ENCODE data around the gene LHX5. TPM values are rescaled to one million over a fixed set of nuclear protein-coding genes. Genes with fewer than 3 reads are reported as not detected.

LHX5 gene
- total RNA-seq, 4 donors from 2014 or later, result not detected

DNA sequence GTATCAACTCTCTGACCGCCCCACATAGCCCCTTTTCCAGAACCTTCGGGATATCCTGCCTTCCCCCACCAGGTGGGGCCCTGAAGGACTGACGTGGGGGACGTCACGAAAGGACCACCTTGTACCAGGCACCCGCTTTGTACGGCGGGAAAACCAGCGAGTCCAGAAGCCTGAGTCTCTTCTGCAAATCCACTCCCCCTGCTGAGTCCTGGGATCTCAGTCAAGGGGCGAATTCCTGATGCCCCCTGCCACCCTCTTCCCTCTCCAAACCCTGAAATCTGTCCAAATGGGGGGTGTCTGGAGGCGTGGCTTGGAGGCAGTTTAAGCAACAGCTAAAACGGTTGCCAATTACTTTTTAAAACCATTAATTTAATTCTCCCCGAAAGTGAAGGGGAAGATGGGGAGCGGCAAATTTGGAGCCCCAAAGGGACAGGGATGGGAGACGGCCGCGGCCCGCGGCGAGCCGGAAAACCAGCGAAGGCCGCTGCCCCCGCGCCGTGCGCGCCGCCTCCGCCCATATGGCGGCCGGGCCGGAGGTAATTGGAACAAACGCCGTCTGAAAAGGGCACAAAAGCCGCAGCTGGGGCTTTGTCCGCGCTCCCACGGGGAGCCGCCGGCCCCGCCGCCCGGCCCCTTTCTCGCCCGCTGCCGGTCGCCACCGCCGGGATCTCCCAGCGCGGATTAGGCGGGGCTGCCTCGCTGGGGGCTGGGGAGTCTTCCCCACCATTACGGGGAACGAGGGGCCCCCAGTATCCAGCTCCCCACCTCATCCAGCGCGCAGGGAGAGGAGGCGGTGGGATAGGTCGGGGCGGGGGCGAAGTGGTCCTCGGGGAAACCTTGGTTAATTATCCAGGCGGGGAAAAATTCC, 6.6 kb downstream of the LHX5 start:
- 1 to 2% methylated on average over 54 to 56 of the region's 64 CpGs for WGBS, 2 donors
- DNase-seq (ENCODE audit: low spot score in 2 of 2), result no peak
- TF ChIP-seq POLR2A (IDR thresholded peaks at IDR 0.05), result no peak
- intact Hi-C loops (cut with DNase I; ENCODE audit: low total_unique reads), result loop anchor here (10.0 kb wide), 1 partner anchor 450 kb away; no protein-coding TSS in a partner anchor
- no peak overlapping the region for H3K4me3 ChIP-seq (ENCODE audit: low read depth, poor library complexity, severe bottlenecking)

DNA sequence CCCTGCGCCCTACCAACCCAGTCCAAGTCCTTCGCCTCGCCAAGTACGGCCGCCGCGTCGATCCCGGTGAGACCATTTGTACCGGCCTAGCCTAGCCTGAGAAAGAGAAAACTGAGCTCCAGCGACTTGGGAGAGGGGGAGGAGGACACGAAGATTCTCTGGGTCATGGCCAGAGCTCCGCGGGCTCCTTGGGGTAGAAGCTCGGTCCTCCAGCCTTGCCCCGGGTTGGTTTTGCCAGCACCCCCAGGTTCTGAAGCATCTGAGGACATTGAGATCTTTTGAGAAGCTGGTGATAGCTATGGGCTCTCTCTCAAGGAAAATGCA, 7.3 kb downstream of the LHX5 start:
- intact Hi-C loops (cut with DNase I; ENCODE audit: low total_unique reads), result loop anchor here (10.0 kb wide), 1 partner anchor 450 kb away; no protein-coding TSS in a partner anchor
- TF ChIP-seq POLR2A (IDR thresholded peaks at IDR 0.05), result no peak
- TF ChIP-seq, protein P1, sequence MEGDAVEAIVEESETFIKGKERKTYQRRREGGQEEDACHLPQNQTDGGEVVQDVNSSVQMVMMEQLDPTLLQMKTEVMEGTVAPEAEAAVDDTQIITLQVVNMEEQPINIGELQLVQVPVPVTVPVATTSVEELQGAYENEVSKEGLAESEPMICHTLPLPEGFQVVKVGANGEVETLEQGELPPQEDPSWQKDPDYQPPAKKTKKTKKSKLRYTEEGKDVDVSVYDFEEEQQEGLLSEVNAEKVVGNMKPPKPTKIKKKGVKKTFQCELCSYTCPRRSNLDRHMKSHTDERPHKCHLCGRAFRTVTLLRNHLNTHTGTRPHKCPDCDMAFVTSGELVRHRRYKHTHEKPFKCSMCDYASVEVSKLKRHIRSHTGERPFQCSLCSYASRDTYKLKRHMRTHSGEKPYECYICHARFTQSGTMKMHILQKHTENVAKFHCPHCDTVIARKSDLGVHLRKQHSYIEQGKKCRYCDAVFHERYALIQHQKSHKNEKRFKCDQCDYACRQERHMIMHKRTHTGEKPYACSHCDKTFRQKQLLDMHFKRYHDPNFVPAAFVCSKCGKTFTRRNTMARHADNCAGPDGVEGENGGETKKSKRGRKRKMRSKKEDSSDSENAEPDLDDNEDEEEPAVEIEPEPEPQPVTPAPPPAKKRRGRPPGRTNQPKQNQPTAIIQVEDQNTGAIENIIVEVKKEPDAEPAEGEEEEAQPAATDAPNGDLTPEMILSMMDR (IDR thresholded peaks at IDR 0.05), result no peak
- DNase-seq (ENCODE audit: low spot score in 2 of 2), result no peak
- no peak overlapping the region for H3K4me3 ChIP-seq (ENCODE audit: low read depth, poor library complexity, severe bottlenecking)
- 1 to 3% methylated on average over 16 of the region's 16 CpGs for WGBS, 2 donors

DNA sequence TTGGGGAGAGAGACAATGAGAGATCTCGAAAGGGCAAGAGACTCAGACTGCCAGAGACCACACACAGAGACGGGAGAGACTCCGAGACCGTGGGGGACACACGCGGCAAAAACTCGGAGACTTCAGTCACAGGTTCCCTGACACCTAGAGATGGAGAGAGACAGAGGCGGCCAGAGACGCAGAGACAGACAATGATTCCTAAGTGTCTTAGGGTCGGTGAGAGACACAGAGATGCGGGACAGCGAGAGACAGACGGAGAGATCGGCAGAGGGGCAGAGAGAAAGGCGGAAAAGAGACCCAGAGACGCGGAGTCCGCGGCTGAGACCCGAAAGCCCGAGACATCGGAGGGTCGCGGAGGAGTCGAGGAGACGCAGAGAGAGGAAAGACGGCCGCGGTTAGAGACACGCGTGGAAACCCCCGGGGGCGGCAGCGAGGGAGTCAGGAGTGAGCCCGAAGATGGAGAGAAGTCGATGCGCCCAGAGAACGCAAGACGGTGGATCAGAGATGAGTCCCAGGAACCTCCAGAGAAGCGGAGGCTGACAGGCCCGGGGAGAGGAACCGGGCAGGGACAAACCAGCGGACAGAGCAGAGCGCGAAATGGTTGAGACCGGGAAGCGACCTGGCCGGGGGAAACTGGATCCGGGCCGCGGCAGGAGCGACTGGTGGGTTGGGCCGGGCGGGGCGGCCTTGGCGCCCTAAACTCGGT, 7.8 kb downstream of the LHX5 start:
- WGBS, 2 donors, result 2 to 3% methylated on average over 55 to 56 of the region's 57 CpGs
- intact Hi-C loops (cut with DNase I; ENCODE audit: low total_unique reads), result loop anchor here (10.0 kb wide), 1 partner anchor 451 kb away; no protein-coding TSS in a partner anchor
- no peak for DNase-seq (ENCODE audit: low spot score in 2 of 2)
- TF ChIP-seq POLR2A (IDR thresholded peaks at IDR 0.05), result no peak
- TF ChIP-seq, protein P1 (IDR thresholded peaks at IDR 0.05), result no peak
- no peak overlapping the region for H3K4me3 ChIP-seq (ENCODE audit: low read depth, poor library complexity, severe bottlenecking)

DNA sequence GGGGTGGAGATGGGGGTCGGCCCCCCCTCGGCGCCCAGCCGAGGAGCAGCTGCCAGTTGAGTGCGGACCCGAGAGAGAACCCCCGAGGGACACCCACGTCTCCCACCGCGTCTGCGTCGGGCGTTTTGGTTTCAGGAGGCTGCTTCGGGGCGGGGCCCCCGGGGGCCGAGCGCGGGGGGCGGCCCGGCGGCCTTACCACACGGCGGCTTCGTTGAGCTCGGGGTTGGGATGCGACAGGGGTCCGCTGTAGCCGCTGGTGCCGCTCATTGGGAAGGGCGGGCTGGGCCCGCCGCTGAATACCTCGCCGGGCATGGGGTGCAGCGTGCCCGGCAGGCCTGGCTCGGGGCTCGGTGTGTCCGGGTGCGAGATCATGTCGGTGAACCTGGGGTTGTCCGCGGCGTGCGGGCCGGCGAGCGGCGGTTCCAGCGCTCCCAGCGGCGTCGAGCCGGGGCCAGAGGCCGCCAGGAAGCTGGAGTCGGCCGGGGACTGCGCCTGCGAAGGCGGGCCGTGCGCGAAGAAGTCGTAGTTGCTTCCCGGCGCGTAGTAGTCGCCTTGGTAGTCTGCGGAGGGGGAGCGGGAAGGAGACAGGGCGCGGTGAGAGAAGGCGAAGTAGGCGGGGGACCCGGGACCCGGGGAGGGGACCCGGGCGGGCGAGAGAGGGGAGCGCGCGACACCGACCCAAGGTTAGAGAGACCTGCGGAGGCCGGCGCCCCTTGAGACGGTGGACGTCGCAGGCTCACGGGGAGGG, 8.5 kb downstream of the LHX5 start:
- no peak overlapping the region for H3K4me3 ChIP-seq (ENCODE audit: low read depth, poor library complexity, severe bottlenecking)
- intact Hi-C loops (cut with DNase I; ENCODE audit: low total_unique reads), result loop anchor here (10.0 kb wide), 1 partner anchor 452 kb away; no protein-coding TSS in a partner anchor
- no peak for TF ChIP-seq POLR2A (IDR thresholded peaks at IDR 0.05)
- TF ChIP-seq, protein P1 (IDR thresholded peaks at IDR 0.05), result no peak
- no peak for DNase-seq (ENCODE audit: low spot score in 2 of 2)
- WGBS, 2 donors, result 2% methylated on average over 35 to 84 of the region's 91 CpGs

DNA sequence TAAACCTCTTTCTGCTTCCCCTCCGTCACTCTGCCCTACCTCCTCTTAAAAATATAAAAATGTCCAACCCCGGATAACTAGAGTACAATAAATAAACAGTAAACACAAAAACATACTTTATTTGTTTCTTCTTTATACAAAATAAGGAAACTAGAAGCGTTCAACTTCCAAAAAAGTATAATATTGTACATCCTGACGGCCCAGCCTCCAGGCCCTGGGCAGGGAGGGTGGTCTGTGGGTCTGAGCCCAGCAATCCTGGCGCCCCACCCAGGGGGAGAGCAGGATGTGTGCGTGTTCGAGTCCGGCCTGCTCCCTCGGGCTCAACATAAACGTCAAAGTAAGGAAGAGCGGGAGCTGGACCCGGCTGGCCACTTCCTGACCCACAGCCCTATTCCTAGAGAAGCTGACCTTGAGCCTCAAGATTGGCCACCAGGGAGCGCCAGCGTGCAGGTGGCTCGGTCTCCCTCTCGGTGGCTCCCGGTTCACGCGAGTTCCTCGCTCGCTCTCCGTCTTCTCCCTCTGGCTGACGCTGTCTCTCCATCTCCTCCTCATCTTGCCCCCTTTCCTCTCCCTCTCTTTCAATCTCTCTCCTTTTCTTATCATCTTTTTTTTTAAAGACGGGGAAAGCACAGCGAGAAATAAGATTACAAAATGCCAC, 9.4 kb downstream of the LHX5 start:
- WGBS, 2 donors, result 10% methylated on average over 25 of the region's 25 CpGs
- TF ChIP-seq, protein P1 (IDR thresholded peaks at IDR 0.05), result peak in 1 of 3 donors; percentile 51
- no peak for TF ChIP-seq POLR2A (IDR thresholded peaks at IDR 0.05)
- intact Hi-C loops (cut with DNase I; ENCODE audit: low total_unique reads), result loop anchor here (10.0 kb wide), 1 partner anchor 453 kb away; no protein-coding TSS in a partner anchor
- H3K4me3 ChIP-seq (ENCODE audit: low read depth, poor library complexity, severe bottlenecking), result no peak overlapping the region
- DNase-seq (ENCODE audit: low spot score in 2 of 2), result peak; percentile 64 to 95
